DOHH2 (cell line): Measurements from ENCODE around the gene ANKRD55.

ENCODE experiments used
- CTCF ChIP-seq: fragments of 200-600 bp; sonication (generic); IDR thresholded peaks from one replicate; pipeline ENCODE4 v1.5.1; 2014; ENCODE audit warnings: antibody characterized with exemption, mild to moderate bottlenecking, low read depth, low read length; ENCODE audit not compliant: poor library complexity, severe bottlenecking
- EZH2phosphoT487 ChIP-seq: fragments of 200-600 bp; sonication (generic); IDR thresholded peaks from 2 replicates; pipeline ENCODE4 v1.6.1; 2017; ENCODE audit warnings: borderline replicate concordance, mild to moderate bottlenecking, antibody characterized with exemption, low read length, moderate library complexity, mixed read lengths

- TF ChIP-seq CTCF (peak; percentile 96), EZH2phosphoT487 (no peak)
Measured at GRCh38 chr5:56270568-56271392, 37.6 kb upstream of the ANKRD55 start.
